ENCODE measurements around the gene MAD2L2.

DNA sequence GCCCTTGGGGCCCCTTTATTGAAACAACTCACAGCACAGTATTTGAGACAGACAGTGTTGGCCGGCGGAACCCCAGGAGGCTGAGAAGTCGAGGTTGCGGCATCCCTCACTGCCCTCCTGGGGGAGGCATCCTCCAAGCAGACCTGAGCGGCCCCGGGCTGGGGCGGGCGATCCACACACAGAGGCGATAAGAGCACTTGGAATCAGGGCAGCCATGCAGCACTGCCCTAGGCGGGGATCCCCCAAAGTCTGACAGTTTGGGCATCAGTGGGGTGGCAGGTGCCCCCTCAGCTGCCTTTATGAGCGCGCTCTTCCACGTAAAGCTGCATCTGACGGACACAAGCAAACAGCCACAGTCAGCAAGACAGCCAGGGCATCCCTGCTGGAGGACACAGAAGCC, 6.5 kb downstream of the MAD2L2 start:
- TF ChIP-seq, protein P1, sequence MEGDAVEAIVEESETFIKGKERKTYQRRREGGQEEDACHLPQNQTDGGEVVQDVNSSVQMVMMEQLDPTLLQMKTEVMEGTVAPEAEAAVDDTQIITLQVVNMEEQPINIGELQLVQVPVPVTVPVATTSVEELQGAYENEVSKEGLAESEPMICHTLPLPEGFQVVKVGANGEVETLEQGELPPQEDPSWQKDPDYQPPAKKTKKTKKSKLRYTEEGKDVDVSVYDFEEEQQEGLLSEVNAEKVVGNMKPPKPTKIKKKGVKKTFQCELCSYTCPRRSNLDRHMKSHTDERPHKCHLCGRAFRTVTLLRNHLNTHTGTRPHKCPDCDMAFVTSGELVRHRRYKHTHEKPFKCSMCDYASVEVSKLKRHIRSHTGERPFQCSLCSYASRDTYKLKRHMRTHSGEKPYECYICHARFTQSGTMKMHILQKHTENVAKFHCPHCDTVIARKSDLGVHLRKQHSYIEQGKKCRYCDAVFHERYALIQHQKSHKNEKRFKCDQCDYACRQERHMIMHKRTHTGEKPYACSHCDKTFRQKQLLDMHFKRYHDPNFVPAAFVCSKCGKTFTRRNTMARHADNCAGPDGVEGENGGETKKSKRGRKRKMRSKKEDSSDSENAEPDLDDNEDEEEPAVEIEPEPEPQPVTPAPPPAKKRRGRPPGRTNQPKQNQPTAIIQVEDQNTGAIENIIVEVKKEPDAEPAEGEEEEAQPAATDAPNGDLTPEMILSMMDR (IDR thresholded peaks at IDR 0.05) = no peak
- no peak for TF ChIP-seq POLR2AphosphoS5 (IDR thresholded peaks at IDR 0.05)
- no peak for TF ChIP-seq POLR2A (IDR thresholded peaks at IDR 0.05)
- TF ChIP-seq EP300 (IDR thresholded peaks at IDR 0.05; ENCODE audit: low read depth) = no peak

Data from transverse colon (tissue), 4 donors.